ENCODE data around the gene RTN3.
"Not testable (repeated sequence)": the region's sequence is repeated elsewhere in the genome, so short reads cannot be mapped to it uniquely, and the experiment has no call there.

Gene RTN3, protein sequence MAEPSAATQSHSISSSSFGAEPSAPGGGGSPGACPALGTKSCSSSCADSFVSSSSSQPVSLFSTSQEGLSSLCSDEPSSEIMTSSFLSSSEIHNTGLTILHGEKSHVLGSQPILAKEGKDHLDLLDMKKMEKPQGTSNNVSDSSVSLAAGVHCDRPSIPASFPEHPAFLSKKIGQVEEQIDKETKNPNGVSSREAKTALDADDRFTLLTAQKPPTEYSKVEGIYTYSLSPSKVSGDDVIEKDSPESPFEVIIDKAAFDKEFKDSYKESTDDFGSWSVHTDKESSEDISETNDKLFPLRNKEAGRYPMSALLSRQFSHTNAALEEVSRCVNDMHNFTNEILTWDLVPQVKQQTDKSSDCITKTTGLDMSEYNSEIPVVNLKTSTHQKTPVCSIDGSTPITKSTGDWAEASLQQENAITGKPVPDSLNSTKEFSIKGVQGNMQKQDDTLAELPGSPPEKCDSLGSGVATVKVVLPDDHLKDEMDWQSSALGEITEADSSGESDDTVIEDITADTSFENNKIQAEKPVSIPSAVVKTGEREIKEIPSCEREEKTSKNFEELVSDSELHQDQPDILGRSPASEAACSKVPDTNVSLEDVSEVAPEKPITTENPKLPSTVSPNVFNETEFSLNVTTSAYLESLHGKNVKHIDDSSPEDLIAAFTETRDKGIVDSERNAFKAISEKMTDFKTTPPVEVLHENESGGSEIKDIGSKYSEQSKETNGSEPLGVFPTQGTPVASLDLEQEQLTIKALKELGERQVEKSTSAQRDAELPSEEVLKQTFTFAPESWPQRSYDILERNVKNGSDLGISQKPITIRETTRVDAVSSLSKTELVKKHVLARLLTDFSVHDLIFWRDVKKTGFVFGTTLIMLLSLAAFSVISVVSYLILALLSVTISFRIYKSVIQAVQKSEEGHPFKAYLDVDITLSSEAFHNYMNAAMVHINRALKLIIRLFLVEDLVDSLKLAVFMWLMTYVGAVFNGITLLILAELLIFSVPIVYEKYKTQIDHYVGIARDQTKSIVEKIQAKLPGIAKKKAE

GRCh38 chr11:63681321-63682065 lies at the start of gene RTN3:
Gene RTN3, plus strand, starts transcription at chr11:63681500. Its CDS starts 137 bp downstream, at chr11:63681637.
- peak; percentile 98 for DNase-seq

DNA sequence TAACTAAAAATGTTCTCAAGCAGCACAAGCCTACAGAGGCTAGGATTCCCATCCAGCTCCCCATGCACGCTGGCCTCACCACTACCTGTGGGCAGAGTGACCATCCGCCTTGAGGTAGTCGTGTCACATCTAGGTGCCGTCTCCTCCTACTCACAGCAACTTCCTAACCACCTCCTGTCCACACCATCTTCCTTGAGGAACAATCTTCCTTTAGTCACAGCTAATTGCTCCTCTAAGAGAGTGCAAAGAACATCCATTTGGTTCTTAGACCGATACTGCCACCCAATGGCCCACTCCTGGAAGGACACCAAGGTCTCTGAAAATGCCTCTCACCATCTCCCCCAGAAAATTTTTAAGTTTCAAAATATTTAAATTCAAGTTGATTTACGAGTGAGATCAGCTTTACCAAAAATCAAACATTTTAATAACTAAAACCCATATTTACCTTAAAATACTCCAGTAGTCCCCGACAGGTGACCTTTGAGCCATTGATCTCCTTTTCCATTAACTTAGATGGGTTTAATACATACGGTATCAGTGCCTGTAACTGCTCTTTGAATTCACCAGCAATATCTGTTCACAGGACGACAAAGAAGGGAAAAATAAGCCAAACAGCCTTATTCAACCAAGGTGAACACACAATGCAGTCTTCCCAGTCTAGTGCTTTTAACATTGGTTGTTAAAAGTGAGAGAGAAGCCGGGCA lies 45.4 kb upstream of the RTN3 start:
- peak; percentile 75 for DNase-seq

DNA sequence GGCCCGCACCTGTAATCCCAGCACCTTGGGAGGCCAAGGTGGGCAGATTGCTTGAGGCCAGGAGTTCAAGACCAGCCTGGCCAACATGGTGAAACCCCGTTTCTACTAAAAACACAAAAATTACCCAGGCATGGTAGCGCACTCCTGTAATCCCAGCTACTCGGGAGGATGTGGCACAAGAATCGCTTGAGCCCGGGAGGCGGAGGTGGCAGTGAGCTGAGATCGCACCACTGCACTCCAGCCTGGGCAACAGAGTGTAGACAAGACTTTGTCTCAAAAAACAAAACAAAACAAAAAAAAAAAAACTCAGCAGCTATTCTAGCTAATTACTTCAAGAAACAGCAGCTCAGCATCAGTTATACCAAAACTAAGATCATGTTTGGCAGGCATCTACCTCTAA lies 42.9 kb upstream of the RTN3 start:
- DNase-seq = not testable (repeated sequence)

DNA sequence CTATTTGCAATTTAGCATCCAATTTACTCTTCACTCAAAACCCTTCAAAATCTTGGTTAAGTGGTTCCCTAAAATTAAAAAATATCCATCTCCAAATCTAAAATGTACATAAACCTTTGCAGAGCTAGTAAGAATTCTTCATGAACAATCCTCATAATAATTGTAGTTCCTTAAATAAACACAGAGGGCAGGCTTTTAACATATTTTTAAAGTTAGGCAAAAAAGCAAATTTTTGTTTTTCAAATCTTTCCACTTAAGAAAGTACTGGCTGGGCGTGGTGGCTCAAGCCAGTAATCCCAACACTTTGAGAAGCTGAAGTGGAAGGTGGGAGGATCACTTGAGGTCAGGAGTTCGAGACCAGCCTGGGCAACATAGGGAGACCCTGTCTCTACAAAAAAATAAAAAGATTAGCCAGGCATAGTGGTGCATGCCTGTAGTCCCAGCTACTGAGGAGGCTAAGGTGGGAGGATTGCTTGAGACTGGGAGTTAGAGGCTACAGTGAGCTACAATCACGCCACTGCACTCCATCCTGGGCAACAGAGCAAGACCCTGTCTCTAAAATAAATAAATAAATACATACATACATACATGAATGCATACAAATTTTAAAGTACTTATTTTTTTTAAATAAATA lies 42.0 kb upstream of the RTN3 start:
- DNase-seq = no peak

DNA sequence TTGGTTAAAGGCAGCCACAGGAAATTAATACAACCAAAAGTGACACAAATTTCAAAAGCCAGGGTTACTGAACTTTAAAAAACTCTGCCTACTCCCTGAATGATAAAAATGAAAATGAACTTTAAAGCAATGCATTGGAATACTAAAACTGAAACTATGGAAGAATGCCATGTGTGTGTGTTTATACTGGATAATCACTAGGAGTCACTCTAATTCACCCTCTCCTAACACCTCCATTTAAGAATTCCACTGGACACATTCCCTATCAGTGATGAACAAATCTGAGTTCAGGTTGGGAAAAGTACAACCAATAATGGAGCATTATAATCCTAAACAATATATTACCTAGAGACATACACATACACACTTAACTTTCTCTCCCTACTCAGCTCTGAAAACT lies 39.6 kb upstream of the RTN3 start:
- DNase-seq = no peak

GRCh38 chr11:63643205-63643604 lies 38.1 kb upstream of the RTN3 start:
- no peak for DNase-seq

DNA sequence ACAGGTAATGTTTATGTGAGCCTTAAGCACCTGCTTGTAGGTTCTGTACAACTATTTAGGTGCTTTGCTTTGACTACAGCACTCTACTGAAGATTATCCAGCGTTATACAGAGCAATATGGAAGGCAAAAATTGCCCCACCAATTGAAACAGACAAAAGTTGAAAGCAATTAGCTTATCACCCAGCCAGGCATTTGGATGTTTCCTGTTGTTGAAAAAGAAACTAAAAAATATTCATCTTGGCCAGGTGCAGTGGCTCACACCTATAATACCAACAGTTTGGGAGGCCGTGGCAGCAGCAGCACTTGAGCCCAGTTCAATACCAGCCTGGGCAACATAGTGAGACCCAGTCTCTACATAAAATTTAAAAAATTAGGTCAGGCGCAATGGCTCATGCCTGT lies 28.6 kb upstream of the RTN3 start:
- DNase-seq = no peak

GRCh38 chr11:63660972-63661371 lies 20.3 kb upstream of the RTN3 start:
- no peak for DNase-seq

GRCh38 chr11:63663809-63664208 lies 17.5 kb upstream of the RTN3 start:
- DNase-seq = no peak

GRCh38 chr11:63666874-63667273 lies 14.4 kb upstream of the RTN3 start:
- DNase-seq = no peak

- DNase-seq = no peak
Observed at GRCh38 chr11:63667995-63668795, 13.1 kb upstream of the RTN3 start.

DNA sequence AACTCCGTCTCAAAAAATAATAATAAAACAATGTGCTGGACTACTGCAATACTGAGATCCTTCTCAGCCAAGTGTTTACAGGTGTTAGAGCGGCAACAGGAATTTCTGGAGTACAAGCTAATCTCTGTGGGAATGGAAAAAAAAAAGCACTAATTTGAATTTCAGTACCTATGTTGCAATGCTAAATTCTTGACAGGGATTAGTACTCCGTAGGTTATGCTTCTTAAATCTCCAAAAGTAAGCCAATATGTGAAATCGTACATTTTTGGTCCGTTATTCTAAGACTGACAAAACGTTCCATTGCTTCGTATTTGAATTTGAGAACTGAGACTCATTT lies 11.2 kb upstream of the RTN3 start:
- no peak for DNase-seq

GRCh38 chr11:63670433-63671321 lies 10.6 kb upstream of the RTN3 start:
- peak; percentile 16 for DNase-seq

- DNase-seq = peak; percentile 96
Observed at GRCh38 chr11:63671322-63672155, 9.8 kb upstream of the RTN3 start, which contains the start of gene ATL3. Gene ATL3, minus strand, starts transcription at chr11:63671376. Its CDS starts 41 bp downstream, at chr11:63671335.

DNA sequence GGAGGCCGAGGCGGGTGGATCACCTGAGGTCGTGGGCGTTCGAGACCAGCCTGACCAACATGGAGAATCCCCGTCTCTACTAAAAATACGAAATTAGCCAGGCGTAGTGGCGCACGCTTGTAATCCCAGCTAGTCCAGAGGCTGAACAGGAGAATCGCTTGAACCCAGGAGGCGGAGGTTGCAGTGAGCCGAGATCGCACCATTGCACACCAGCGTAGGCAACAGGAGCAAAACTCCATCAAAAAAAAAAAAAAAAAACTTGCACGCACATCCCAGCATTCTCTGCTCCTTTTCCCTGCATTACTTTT lies 9.2 kb upstream of the RTN3 start:
- DNase-seq = no peak

GRCh38 chr11:63672936-63673539 lies 8.3 kb upstream of the RTN3 start:
- DNase-seq = no peak

DNA sequence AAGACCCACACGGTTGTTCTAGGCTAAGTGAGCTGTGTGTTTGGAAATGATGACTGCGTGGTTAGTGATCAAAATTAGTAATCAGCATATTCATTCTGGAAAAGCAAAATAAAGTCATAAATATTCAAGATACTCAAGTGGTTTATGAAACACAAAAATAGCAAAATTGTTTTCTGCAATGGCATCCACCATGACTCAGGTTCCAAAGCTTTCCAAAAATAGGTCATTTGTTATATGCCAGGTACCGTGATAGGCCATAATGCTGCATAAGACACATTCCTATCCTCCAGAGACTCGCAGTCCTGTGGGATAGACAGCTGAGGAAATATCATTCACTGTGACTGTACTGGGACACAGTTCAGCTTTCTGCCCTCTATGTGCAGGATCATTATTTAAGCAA lies 7.7 kb upstream of the RTN3 start:
- DNase-seq = no peak

GRCh38 chr11:63680834-63681320 lies 423 bp upstream of the RTN3 start:
- DNase-seq = no peak

Measured in activated CD4-positive, alpha-beta T cell treated with anti-CD3 and anti-CD28 coated beads, Interleukin-2, amount 50 U/mL, for 1 hour (primary cell).